ENCODE data around the gene LRFN2. TPM values are rescaled to one million over a fixed set of nuclear protein-coding genes. Genes with fewer than 3 reads are reported as not detected.
A peak's percentile ranks its signal among the peaks of the same experiment; 100 is the strongest.

LRFN2 gene
- total and polyA plus RNA-seq, 2 experiments from 2014 or later: 0.29 to 2.5 TPM

GRCh38 chr6:40532349-40533000 lies 54.7 kb downstream of the LRFN2 start (continued):
- no peak for TF ChIP-seq CTCF (conservative IDR thresholded peaks at IDR 0.05; ENCODE audit: low read depth in 2 of 2)
- no peak for TF ChIP-seq STAT1 (IDR thresholded peaks at IDR 0.05; ENCODE audit: unreplicated experiment)
- no peak for TF ChIP-seq REST (IDR thresholded peaks at IDR 0.05; ENCODE audit: unreplicated experiment)
- no peak for TF ChIP-seq NANOG (IDR thresholded peaks at IDR 0.05; ENCODE audit: borderline replicate concordance)
- no peak for TF ChIP-seq ZNF114 (CRISPR knock-in tag; IDR thresholded peaks at IDR 0.05)
- no peak for TF ChIP-seq ETS1 (IDR thresholded peaks at IDR 0.05)
- no peak for TF ChIP-seq EZH2 (IDR thresholded peaks at IDR 0.05; ENCODE audit: low read depth, unreplicated experiment)
- no peak for TF ChIP-seq ZNF331 (CRISPR knock-in tag; IDR thresholded peaks at IDR 0.05; ENCODE audit: low read depth)
- no peak for TF ChIP-seq JUNB (IDR thresholded peaks at IDR 0.05; ENCODE audit: unreplicated experiment)
- TF ChIP-seq POLR2AphosphoS5 (IDR thresholded peaks at IDR 0.05; ENCODE audit: low read depth): no peak

- ATAC-seq: peak; percentile 39; the same call in 2 of the 3 replicates
- TF ChIP-seq REST (IDR thresholded peaks at IDR 0.05; ENCODE audit: unreplicated experiment) (no peak), JUNB (IDR thresholded peaks at IDR 0.05; ENCODE audit: unreplicated experiment) (no peak), EZH2 (IDR thresholded peaks at IDR 0.05; ENCODE audit: low read depth, unreplicated experiment) (no peak)
Measured at GRCh38 chr6:40529919-40530318, 57.2 kb downstream of the LRFN2 start.

More at GRCh38 chr6:40529919-40530318, 57.2 kb downstream of the LRFN2 start:
- Histone ChIP-seq H3F3A (replicated peaks; ENCODE audit: low read depth) (0 out of 2 replicates have a peak, but pooled peaks cover 6% of the 10 kb centered on the region), H3K9me2 (ENCODE audit: insufficient read depth) (no peaks in the 10 kb centered on the region), H3K27ac (ENCODE audit: low read depth) (no peak overlapping the region), H3K79me2 (replicated peaks; ENCODE audit: insufficient read depth) (no peaks in the 10 kb centered on the region), H3K4me3 (no peak overlapping the region), H3K27me3 (ENCODE audit: insufficient read depth) (no peaks in the 10 kb centered on the region), H3K36me3 (ENCODE audit: insufficient read depth) (no peaks in the 10 kb centered on the region), H3K4me2 (no peak overlapping the region), H4K20me1 (replicated peaks; ENCODE audit: insufficient read depth) (no peaks in the 10 kb centered on the region), H2AFZ (no peak overlapping the region), H3K4me1 (ENCODE audit: insufficient read depth) (peaks cover 25% of the 10 kb centered on the region)
- Mint-ChIP-seq H3K4me3 (no peak overlapping the region), H3K36me3 (ENCODE audit: low read depth) (0 out of 3 replicates have a peak, but pooled peaks cover 3% of the 10 kb centered on the region), H3K27me3 (ENCODE audit: insufficient read depth, low read depth, poor library complexity) (peaks cover 4% of the 10 kb centered on the region), H3K27ac (no peak overlapping the region), H3K9me3 (no peaks in the 10 kb centered on the region), H3K4me1 (peaks cover 38% of the 10 kb centered on the region)
- DNase-seq (ENCODE audit: low spot score): no peak

Measured in GM23338 (cell line).